ENCODE results near the gene CERS6.

- TF ChIP-seq CTCF (IDR thresholded peaks at IDR 0.05) (no peak), ZFX (IDR thresholded peaks at IDR 0.05; ENCODE audit: borderline replicate concordance) (no peak)
Measured at GRCh38 chr2:168490015-168490874, 34.2 kb downstream of the CERS6 start.

Measured in 22Rv1 (cell line).